ENCODE measurements around the gene FSTL3.
"Not testable (repeated sequence)": the region's sequence is repeated elsewhere in the genome, so short reads cannot be mapped to it uniquely, and the experiment has no call there.

The FSTL3 gene

DNA sequence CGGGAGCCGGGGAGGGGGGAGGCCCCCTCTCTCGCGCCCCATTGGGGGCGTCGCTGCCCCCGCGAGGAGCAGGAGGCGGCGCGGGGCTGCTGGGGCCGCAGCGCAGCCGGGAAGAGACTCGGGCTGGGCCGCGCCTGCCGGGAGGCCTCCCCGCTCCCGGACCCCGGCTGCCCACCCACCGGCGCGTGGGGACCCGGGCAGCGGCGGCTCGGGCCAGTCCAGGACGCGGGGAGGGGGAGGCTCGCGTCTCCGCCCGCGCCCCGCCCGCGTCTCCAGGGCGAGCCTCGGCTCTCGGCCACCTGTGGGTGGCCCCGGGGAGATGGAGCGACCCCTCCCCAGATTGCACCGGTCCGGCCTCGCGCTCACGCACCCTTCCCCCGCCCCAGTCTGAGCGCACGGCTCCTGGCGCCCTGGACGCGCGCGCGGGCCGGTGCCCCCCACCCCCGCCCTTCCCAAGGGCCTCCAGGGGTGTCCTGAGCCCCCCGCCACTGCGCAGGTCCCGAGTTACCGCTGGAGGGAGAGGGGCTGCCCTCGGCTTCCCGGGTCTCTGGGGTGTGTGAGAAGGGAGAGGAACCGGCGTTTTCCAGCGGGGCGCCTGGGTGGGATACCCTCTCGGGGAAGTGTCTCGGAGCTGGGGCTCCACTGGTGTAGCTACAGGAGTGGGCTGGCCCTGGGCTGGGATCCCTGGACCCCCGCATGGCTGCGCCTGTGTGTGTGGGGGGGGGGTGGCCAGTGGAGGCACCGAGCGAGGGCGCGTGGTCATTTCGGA is 33.2 kb downstream of the FSTL3 start:
- DNase-seq (ENCODE audit: low read depth, low spot score) = no peak

DNA sequence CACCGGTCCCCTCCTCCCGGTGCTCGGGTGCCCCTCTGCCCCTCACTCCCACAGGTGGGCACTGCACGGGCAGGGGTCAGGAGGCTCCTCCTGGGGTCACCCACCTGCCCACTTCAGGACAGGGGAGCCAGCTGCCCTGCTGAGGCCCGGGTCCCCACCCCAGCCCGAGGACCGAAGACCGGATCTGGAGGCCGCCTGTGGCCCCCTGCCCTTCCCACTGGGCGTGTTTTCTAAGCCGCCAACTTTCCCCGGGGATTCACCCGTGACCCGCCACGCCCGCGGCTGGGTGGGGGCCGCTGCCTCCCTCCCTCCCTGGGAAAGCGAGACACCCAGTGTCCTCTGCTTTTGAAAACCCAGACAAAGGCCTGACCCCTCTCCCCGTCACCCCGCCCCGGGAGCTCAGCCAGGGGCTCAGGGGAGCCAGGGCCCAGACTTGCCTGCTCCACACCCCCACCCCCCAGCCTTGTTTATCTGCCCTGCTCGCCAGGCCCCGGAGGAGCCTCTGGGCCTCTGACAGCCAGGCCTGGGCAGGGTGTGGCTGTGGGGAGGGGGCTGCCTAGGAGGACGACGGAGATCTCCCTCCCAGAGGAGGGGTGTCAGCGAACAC is 33.9 kb downstream of the FSTL3 start:
- no peak for DNase-seq (ENCODE audit: low read depth, low spot score)

DNA sequence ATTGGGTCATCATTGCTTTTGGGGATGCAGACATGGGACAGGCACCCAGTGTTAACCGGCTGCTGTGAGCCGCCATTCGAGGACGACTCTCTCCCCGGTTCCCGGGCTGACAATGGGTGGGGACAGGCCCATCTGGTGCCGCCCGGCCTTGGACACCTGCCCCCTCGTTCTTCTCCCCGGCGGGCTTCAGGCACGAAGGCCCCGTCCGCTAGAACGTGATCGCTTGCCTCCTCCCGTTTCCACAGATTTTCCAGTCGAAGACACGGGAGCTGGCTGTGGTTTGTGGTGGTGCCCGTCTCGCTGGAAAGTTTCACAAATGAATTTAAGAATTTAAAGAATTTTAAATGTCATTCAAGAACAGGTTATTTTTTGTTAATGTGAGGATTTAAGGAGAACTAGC is 34.6 kb downstream of the FSTL3 start:
- no peak for DNase-seq (ENCODE audit: low read depth, low spot score)

- DNase-seq (ENCODE audit: low read depth, low spot score) = no peak
Observed at GRCh38 chr19:711254-711653, 35.1 kb downstream of the FSTL3 start.

- DNase-seq (ENCODE audit: low read depth, low spot score) = no peak
Observed at GRCh38 chr19:715347-715746, 39.2 kb downstream of the FSTL3 start.

GRCh38 chr19:718251-718951 is 42.2 kb downstream of the FSTL3 start:
- DNase-seq (ENCODE audit: low read depth, low spot score) = no peak

GRCh38 chr19:718991-719512 is 42.9 kb downstream of the FSTL3 start:
- no peak for DNase-seq (ENCODE audit: low read depth, low spot score)

GRCh38 chr19:719636-720344 is 43.6 kb downstream of the FSTL3 start:
- no peak for DNase-seq (ENCODE audit: low read depth, low spot score)

DNA sequence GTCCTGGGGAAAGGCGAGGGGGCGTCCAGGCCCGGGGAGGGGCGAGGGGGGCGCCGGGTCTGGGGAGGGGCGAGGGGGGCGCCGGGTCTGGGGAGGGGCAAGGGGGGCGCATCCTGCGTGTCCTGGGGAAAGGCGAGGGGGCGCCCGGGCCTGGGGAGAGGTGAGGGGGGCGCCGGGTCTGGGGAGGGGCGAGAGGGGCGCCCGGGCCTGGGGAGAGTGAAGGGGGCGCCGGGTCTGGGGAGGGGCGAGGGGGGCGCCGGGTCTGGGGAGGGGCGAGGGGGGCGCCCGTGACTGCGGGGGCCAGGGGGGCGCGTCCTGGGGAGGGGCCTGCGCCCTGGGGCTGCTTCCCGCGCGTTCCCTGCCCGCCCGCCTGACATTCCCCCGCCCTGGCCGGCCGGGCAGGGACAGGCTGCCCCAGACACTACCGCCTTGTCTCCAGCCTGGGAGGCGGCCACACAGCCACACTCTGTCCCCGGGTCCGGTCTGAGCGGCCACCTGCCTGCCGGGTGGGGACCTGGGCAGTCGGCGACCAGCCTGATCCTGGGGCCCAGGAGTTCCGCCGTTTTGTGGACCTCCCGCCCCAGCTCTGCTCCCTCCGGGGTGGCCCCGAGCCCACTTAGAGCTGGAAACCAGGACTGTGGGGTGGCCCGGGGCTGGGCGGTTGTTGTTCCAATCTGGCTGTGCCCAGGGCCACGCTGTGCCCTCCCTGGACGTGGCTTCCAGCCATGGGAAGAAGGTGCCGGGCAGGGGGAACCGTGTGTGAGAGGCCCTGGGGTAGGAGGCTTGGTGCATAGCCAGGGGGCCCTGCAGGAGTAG is 44.4 kb downstream of the FSTL3 start:
- DNase-seq (ENCODE audit: low read depth, low spot score) = no peak

DNA sequence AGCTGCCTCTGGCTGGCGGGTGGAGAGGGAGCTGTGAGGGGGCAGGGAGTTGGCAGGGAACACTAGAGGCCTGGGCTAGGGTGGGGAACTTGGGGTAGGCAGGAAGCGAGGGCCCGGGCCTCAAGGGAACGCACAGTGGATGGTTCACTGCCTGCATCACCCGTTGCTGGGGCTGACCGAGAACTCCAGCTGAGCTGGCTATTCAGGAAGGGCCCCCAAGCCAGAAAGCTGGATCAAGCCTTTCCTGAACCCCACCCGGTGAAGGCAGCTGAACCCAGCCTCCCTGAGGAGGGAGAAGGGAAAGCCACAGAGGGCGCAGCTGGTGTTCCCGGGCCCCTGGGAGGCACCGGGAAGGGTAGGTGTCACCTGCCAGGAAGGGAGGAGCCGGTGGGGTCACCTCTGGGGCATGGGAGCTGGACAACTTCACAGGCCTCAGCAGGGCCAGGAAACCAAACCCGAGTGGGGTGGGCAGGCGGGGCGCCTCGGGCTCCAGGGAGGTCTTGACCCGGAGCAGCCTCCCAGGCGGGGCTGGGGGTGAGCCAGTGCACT is 46.4 kb downstream of the FSTL3 start:
- DNase-seq (ENCODE audit: low read depth, low spot score) = no peak

DNA sequence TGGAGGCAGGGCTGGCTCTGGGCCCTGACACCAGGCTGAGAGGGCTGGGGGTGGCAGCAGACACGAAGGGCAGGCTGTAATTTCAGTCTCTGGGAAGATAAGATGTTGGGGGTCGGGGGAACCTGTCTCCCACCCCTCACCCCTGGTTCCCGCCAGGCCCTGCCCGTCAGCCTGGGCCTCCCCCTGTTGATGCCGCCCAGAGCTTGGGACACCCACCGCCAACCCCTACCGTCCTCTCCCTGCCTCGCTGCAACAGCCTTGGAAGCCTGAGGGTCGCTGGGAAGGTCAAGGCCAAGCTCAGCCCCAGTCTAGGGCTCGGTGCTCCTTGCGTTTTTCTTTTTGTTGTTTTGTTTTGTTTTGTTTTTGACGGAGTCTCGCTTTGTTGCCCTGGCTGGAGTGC is 47.1 kb downstream of the FSTL3 start:
- no peak for DNase-seq (ENCODE audit: low read depth, low spot score)

- DNase-seq (ENCODE audit: low read depth, low spot score) = no peak
Observed at GRCh38 chr19:723714-724113, 47.5 kb downstream of the FSTL3 start.

DNA sequence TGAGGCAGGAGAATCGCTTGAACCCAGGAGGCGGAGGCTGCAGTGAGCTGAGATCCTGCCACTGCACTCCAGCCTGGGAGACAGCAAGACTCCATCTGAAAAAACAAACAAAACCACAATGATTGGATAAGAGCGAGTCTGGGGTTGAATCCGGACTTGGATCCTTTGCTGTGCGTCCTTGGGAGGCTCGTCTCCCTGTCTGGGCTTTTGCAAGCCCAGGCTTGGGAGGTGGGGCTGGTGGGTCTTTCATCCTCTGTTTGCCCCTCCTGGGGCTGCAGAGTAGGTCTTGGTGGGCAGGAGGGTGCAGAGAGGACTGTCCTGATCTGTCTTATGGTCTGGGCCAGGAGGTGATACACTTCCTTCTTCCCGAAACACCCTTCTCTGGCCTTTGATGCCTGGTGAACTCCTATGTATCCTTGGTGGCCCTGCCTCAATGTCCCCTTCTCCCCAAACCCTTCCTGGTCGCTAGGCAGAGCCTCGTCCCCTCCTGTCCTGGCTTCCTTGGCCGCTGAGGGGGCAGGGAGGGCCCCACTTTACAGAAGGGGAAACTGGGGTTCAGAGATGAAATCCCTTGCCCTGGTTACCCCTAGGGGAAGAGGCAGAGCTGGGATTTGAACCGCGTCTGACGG is 49.4 kb downstream of the FSTL3 start:
- DNase-seq (ENCODE audit: low read depth, low spot score) = no peak

GRCh38 chr19:726993-727956 is 51.1 kb downstream of the FSTL3 start:
- no peak for DNase-seq (ENCODE audit: low read depth, low spot score)

DNA sequence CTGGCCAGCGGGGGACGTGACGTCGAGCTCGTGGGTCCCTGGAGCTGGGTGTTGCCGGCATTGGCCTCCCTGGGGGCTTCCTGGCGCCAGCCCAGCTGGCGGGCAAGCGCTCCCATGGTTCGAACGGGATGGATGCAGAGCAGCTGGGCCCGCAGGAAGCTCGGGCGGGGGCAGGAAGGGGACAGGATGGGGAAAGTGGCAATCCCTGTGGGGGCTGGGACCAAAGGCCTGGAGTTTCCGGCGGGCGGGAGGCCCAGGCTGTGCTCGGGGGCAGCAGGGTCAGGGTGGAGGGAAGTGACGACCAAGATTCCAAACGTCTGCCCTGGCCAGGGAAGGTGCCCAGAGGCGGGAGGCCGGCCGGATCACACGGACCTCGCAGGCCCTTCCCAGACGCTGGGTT is 51.8 kb downstream of the FSTL3 start:
- DNase-seq (ENCODE audit: low read depth, low spot score) = no peak

GRCh38 chr19:729564-729963 is 53.4 kb downstream of the FSTL3 start:
- DNase-seq (ENCODE audit: low read depth, low spot score) = not testable (repeated sequence)

DNA sequence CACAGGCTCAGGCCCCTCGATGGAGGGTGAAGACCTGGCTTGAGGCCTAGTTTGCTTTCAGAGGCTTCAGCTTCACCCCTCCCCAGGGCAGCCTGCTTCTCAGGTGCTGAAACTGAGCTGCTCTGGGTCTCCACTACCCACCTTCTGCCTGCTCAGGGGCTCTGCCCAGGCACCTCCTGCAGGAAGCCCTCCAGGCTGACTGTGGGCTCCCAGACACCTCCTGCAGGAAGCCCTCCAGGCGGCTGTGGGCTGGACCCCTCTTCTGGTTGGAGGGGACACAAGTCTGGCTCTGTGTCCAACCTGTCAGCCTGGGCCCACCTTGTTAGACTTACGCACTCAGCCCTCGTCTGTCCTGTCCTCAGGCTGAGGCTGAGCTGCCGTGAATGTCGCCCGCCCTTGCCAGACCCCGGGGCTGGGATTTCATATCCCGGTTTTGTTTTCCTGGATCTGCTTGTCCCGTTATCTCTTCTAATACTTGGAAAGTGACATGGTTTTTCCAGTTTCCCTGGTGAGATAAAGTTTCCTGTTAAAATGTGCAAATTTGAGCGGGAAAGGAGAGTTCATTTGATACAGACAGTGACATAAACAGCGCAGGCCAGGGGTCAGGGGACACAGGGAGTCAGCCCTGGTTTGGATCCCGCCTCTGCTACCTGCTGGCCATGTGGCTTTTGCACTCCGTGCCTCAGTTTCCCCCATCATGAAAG is 53.9 kb downstream of the FSTL3 start:
- no peak for DNase-seq (ENCODE audit: low read depth, low spot score)

- DNase-seq (ENCODE audit: low read depth, low spot score) = no peak
Observed at GRCh38 chr19:731000-731399, 54.8 kb downstream of the FSTL3 start.
